Measurements from ENCODE around the gene RAI1. TPM values are rescaled to one million over a fixed set of nuclear protein-coding genes. Genes with fewer than 3 reads are reported as not detected.

Gene RAI1
- total and polyA plus RNA-seq, 5 donors from 2014 or later, result 0.80 to 11.4 (median 1.1) TPM

- Mint-ChIP-seq H3K27me3 (no peaks in the 10 kb centered on the region), H3K4me1 (peaks cover 0 to 6% (median 2%) of the 10 kb centered on the region in 4 donors), H3K4me3 (no peak overlapping the region), H3K36me3 (no peaks in the 10 kb centered on the region), H3K27ac (peak overlapping the region in 1 of 3 donors; percentile 79), H3K9me3 (peaks cover 0 to 1% (median 0%) of the 10 kb centered on the region in 7 donors)
- Histone ChIP-seq H3K4me3 (ENCODE audit: low read depth, low read length) (no peak overlapping the region), H3K9me3 (ENCODE audit: control insufficient read depth in 2 of 2, low read length in 2 of 2) (no peaks in the 10 kb centered on the region), H3K27ac (ENCODE audit: insufficient read depth, low read length, poor library complexity, severe bottlenecking) (no peak overlapping the region), H3K36me3 (ENCODE audit: control insufficient read depth, insufficient read depth, low read length) (no peaks in the 10 kb centered on the region), H3K4me1 (ENCODE audit: control insufficient read depth, insufficient read depth, low read length, poor library complexity, severe bottlenecking) (no peaks in the 10 kb centered on the region), H3K27me3 (ENCODE audit: control insufficient read depth, insufficient read depth, low read length) (no peaks in the 10 kb centered on the region)
- ATAC-seq (ENCODE audit: low read depth in 2 of 2) (no peak), DNase-seq (no peak)
These were observed 22.1 kb downstream of the RAI1 start for GRCh38 chr17:17703140-17703919.

- H3K4me3 ChIP-seq (ENCODE audit: low read depth, low read length), result no peak overlapping the region
- Mint-ChIP-seq H3K27me3 (no peaks in the 10 kb centered on the region), H3K4me1 (peaks cover 0 to 4% (median 0%) of the 10 kb centered on the region in 4 donors), H3K4me3 (no peak overlapping the region), H3K9me3 (peaks cover 0 to 1% (median 0%) of the 10 kb centered on the region in 7 donors), H3K36me3 (peaks cover 2% of the 10 kb centered on the region), H3K27ac (no peak overlapping the region)
- H3K27me3 ChIP-seq (ENCODE audit: control insufficient read depth, insufficient read depth, low read length), result no peaks in the 10 kb centered on the region
- H3K4me1 ChIP-seq (ENCODE audit: control insufficient read depth, insufficient read depth, low read length, poor library complexity, severe bottlenecking), result no peaks in the 10 kb centered on the region
- H3K27ac ChIP-seq (ENCODE audit: insufficient read depth, low read length, poor library complexity, severe bottlenecking), result no peak overlapping the region
- no peaks in the 10 kb centered on the region for H3K9me3 ChIP-seq (ENCODE audit: control insufficient read depth in 2 of 2, low read length in 2 of 2)
- ATAC-seq (ENCODE audit: low read depth in 2 of 2) (no peak), DNase-seq (no peak)
- H3K36me3 ChIP-seq (ENCODE audit: control insufficient read depth, insufficient read depth, low read length), result no peaks in the 10 kb centered on the region
These were observed 23.7 kb downstream of the RAI1 start for GRCh38 chr17:17704931-17705330.

- H3K4me1 ChIP-seq (ENCODE audit: control insufficient read depth, insufficient read depth, low read length, poor library complexity, severe bottlenecking), result no peaks in the 10 kb centered on the region
- ATAC-seq (ENCODE audit: low read depth in 2 of 2) (no peak), DNase-seq (no peak)
- H3K4me1 Mint-ChIP-seq, result peaks cover 0 to 4% (median 0%) of the 10 kb centered on the region in 4 donors
- H3K36me3 Mint-ChIP-seq, result peaks cover 3% of the 10 kb centered on the region
- H3K9me3 Mint-ChIP-seq, result peaks cover 0 to 1% (median 0%) of the 10 kb centered on the region in 7 donors
- no peaks in the 10 kb centered on the region for H3K27me3 Mint-ChIP-seq
- no peak overlapping the region for H3K4me3 Mint-ChIP-seq
- no peaks in the 10 kb centered on the region for H3K27me3 ChIP-seq (ENCODE audit: control insufficient read depth, insufficient read depth, low read length)
- no peak overlapping the region for H3K27ac ChIP-seq (ENCODE audit: insufficient read depth, low read length, poor library complexity, severe bottlenecking)
- no peak overlapping the region for H3K4me3 ChIP-seq (ENCODE audit: low read depth, low read length)
- H3K36me3 ChIP-seq (ENCODE audit: control insufficient read depth, insufficient read depth, low read length), result no peaks in the 10 kb centered on the region
- no peak overlapping the region for H3K27ac Mint-ChIP-seq
- H3K9me3 ChIP-seq (ENCODE audit: control insufficient read depth in 2 of 2, low read length in 2 of 2), result no peaks in the 10 kb centered on the region
These were observed 25.1 kb downstream of the RAI1 start for GRCh38 chr17:17706140-17707060.

GRCh38 chr17:17708295-17708694, 27.0 kb downstream of the RAI1 start:
- H3K4me1 Mint-ChIP-seq, result peaks cover 0 to 5% (median 1%) of the 10 kb centered on the region in 4 donors
- no peak overlapping the region for H3K27ac Mint-ChIP-seq
- Histone ChIP-seq H3K27ac (ENCODE audit: insufficient read depth, low read length, poor library complexity, severe bottlenecking) (no peak overlapping the region), H3K4me1 (ENCODE audit: control insufficient read depth, insufficient read depth, low read length, poor library complexity, severe bottlenecking) (no peaks in the 10 kb centered on the region), H3K36me3 (ENCODE audit: control insufficient read depth, insufficient read depth, low read length) (no peaks in the 10 kb centered on the region), H3K4me3 (ENCODE audit: low read depth, low read length) (no peak overlapping the region), H3K27me3 (ENCODE audit: control insufficient read depth, insufficient read depth, low read length) (no peaks in the 10 kb centered on the region), H3K9me3 (ENCODE audit: control insufficient read depth in 2 of 2, low read length in 2 of 2) (no peaks in the 10 kb centered on the region)
- no peak overlapping the region for H3K4me3 Mint-ChIP-seq
- no peaks in the 10 kb centered on the region for H3K27me3 Mint-ChIP-seq
- ATAC-seq (ENCODE audit: low read depth in 2 of 2) (no peak), DNase-seq (no peak)
- H3K9me3 Mint-ChIP-seq, result no peaks in the 10 kb centered on the region
- H3K36me3 Mint-ChIP-seq, result peaks cover 3% of the 10 kb centered on the region

- H3K36me3 Mint-ChIP-seq, result peaks cover 3% of the 10 kb centered on the region
- H3K27ac Mint-ChIP-seq, result no peak overlapping the region
These were observed 27.6 kb downstream of the RAI1 start for GRCh38 chr17:17708816-17709215.

GRCh38 chr17:17709815-17710321, 28.6 kb downstream of the RAI1 start:
- ATAC-seq (ENCODE audit: low read depth in 2 of 2) (no peak), DNase-seq (no peak)
- no peak overlapping the region for H3K4me3 Mint-ChIP-seq
- Histone ChIP-seq H3K9me3 (ENCODE audit: control insufficient read depth in 2 of 2, low read length in 2 of 2) (no peaks in the 10 kb centered on the region), H3K36me3 (ENCODE audit: control insufficient read depth, insufficient read depth, low read length) (no peaks in the 10 kb centered on the region), H3K27me3 (ENCODE audit: control insufficient read depth, insufficient read depth, low read length) (no peaks in the 10 kb centered on the region), H3K4me3 (ENCODE audit: low read depth, low read length) (no peak overlapping the region), H3K4me1 (ENCODE audit: control insufficient read depth, insufficient read depth, low read length, poor library complexity, severe bottlenecking) (no peaks in the 10 kb centered on the region), H3K27ac (ENCODE audit: insufficient read depth, low read length, poor library complexity, severe bottlenecking) (no peak overlapping the region)
- peaks cover 3% of the 10 kb centered on the region for H3K36me3 Mint-ChIP-seq
- no peaks in the 10 kb centered on the region for H3K27me3 Mint-ChIP-seq
- H3K4me1 Mint-ChIP-seq, result peaks cover 0 to 5% (median 0%) of the 10 kb centered on the region in 4 donors
- H3K9me3 Mint-ChIP-seq, result no peaks in the 10 kb centered on the region
- no peak overlapping the region for H3K27ac Mint-ChIP-seq

More at GRCh38 chr17:17708816-17709215, 27.6 kb downstream of the RAI1 start:
- ATAC-seq (ENCODE audit: low read depth in 2 of 2) (no peak), DNase-seq (no peak)
- Histone ChIP-seq H3K9me3 (ENCODE audit: control insufficient read depth in 2 of 2, low read length in 2 of 2) (no peaks in the 10 kb centered on the region), H3K36me3 (ENCODE audit: control insufficient read depth, insufficient read depth, low read length) (no peaks in the 10 kb centered on the region), H3K4me3 (ENCODE audit: low read depth, low read length) (no peak overlapping the region), H3K27ac (ENCODE audit: insufficient read depth, low read length, poor library complexity, severe bottlenecking) (no peak overlapping the region), H3K4me1 (ENCODE audit: control insufficient read depth, insufficient read depth, low read length, poor library complexity, severe bottlenecking) (no peaks in the 10 kb centered on the region), H3K27me3 (ENCODE audit: control insufficient read depth, insufficient read depth, low read length) (no peaks in the 10 kb centered on the region)
- H3K4me1 Mint-ChIP-seq, result peaks cover 0 to 5% (median 0%) of the 10 kb centered on the region in 4 donors
- no peak overlapping the region for H3K4me3 Mint-ChIP-seq
- H3K9me3 Mint-ChIP-seq, result no peaks in the 10 kb centered on the region
- no peaks in the 10 kb centered on the region for H3K27me3 Mint-ChIP-seq

GRCh38 chr17:17710355-17710727, 29.1 kb downstream of the RAI1 start:
- no peak overlapping the region for H3K27ac Mint-ChIP-seq
- no peak overlapping the region for H3K27ac ChIP-seq (ENCODE audit: insufficient read depth, low read length, poor library complexity, severe bottlenecking)
- ATAC-seq (ENCODE audit: low read depth in 2 of 2), result no peak

More at GRCh38 chr17:17710355-17710727, 29.1 kb downstream of the RAI1 start:
- no peaks in the 10 kb centered on the region for H3K27me3 ChIP-seq (ENCODE audit: control insufficient read depth, insufficient read depth, low read length)
- no peak overlapping the region for H3K4me3 ChIP-seq (ENCODE audit: low read depth, low read length)
- no peaks in the 10 kb centered on the region for H3K4me1 ChIP-seq (ENCODE audit: control insufficient read depth, insufficient read depth, low read length, poor library complexity, severe bottlenecking)
- Mint-ChIP-seq H3K4me1 (peaks cover 0 to 5% (median 0%) of the 10 kb centered on the region in 4 donors), H3K4me3 (no peak overlapping the region), H3K9me3 (no peaks in the 10 kb centered on the region), H3K36me3 (peaks cover 3% of the 10 kb centered on the region), H3K27me3 (no peaks in the 10 kb centered on the region)
- no peaks in the 10 kb centered on the region for H3K9me3 ChIP-seq (ENCODE audit: control insufficient read depth in 2 of 2, low read length in 2 of 2)
- DNase-seq, result no peak
- no peaks in the 10 kb centered on the region for H3K36me3 ChIP-seq (ENCODE audit: control insufficient read depth, insufficient read depth, low read length)

Data from CD4-positive, CD25-positive, alpha-beta regulatory T cell (primary cell).